A673 (cell line): ENCODE measurements around the gene VPS13C.

Source experiments
- CTCF ChIP-seq: fragments of 300-800, 200-600 bp; sonication (generic); conservative IDR thresholded peaks from 2 replicates; pipeline ENCODE4 v1.5.1; 2017; ENCODE audit warnings: low read depth, mild to moderate bottlenecking, antibody characterized with exemption, low read length, moderate library complexity, mixed read lengths
- EZH2 ChIP-seq: fragments of 200-600 bp; sonication (generic); IDR thresholded peaks from 2 replicates; pipeline ENCODE4 v1.6.1; 2017; ENCODE audit warnings: borderline replicate concordance, low read depth, mild to moderate bottlenecking, mixed read lengths, antibody characterized with exemption, low read length; ENCODE audit not compliant: poor library complexity, severe bottlenecking

- no peak for TF ChIP-seq EZH2
- TF ChIP-seq CTCF, result no peak
Measured at GRCh38 chr15:61921093-61921492, 139.2 kb downstream of the VPS13C start.
